ENCODE data around the gene BRSK1.

BRSK1 gene

DNA sequence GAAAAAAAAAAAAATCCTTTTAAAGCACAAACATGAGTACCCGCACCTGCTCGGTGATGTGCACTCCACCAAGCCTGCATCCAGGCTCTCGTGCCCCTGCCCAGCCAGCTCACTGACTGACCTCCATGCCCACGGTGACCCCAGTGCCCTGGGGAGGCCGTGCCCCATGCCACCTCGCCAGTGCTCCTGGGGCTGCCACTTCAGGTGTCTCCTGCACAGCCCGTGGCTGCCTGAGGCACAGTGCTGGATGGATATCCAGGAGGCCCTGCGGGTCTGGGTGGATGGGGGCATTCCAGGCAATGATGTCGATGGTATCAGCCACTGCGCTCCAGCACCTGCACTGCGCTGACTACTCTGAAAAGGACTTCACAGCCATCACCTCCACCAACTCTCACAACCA lies 34.0 kb upstream of the BRSK1 start:
- Mint-ChIP-seq H3K27me3 (ENCODE audit: low read depth) (no peaks in the 10 kb centered on the region), H3K9me3 (no peaks in the 10 kb centered on the region), H3K4me3 (no peak overlapping the region), H3K4me1 (ENCODE audit: low read depth) (peaks cover 33% of the 10 kb centered on the region), H3K36me3 (ENCODE audit: low read depth) (peaks cover 22% of the 10 kb centered on the region), H3K27ac (no peak overlapping the region)

DNA sequence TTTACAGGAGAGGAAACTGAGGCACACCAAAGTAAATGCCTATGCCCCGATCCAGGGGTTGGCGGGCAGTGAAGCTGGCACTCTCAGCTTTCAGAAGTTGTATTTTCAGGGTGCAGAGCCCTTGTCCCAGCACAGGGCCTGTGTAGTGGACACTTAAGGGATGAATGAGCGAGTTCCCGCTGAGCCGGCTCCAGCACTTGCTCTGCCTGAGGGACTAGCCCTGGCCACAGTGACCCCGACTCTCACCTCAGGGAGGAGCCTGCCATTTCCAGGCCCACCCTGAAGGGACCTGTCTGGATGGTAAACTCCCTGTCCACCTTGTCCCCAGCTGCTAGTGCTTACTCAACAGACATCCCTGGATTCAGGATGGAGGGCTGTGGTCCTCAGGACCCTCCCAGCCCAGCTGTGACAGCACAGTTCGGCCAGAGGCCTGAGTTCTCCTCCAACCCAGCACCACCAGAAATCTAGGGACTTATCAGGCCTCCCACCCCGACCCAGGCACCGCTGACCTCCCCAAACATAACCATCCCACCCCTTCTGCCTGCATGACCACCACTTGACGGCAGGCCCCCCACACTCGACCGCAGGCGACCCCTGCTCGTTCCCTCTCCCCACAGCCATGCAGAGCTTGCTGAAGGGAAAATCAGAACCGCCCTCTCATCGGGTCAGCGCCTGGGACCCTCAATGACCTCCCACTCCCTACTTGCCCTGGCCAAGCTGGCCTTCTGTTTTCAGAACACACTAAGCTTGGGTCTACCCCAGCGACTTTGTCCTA lies 33.3 kb upstream of the BRSK1 start:
- Mint-ChIP-seq H3K4me3 (peak overlapping the region; percentile 89), H3K4me1 (ENCODE audit: low read depth) (peaks cover 38% of the 10 kb centered on the region), H3K27ac (peak overlapping the region; percentile 95), H3K27me3 (ENCODE audit: low read depth) (no peaks in the 10 kb centered on the region), H3K36me3 (ENCODE audit: low read depth) (peaks cover 22% of the 10 kb centered on the region), H3K9me3 (no peaks in the 10 kb centered on the region)

DNA sequence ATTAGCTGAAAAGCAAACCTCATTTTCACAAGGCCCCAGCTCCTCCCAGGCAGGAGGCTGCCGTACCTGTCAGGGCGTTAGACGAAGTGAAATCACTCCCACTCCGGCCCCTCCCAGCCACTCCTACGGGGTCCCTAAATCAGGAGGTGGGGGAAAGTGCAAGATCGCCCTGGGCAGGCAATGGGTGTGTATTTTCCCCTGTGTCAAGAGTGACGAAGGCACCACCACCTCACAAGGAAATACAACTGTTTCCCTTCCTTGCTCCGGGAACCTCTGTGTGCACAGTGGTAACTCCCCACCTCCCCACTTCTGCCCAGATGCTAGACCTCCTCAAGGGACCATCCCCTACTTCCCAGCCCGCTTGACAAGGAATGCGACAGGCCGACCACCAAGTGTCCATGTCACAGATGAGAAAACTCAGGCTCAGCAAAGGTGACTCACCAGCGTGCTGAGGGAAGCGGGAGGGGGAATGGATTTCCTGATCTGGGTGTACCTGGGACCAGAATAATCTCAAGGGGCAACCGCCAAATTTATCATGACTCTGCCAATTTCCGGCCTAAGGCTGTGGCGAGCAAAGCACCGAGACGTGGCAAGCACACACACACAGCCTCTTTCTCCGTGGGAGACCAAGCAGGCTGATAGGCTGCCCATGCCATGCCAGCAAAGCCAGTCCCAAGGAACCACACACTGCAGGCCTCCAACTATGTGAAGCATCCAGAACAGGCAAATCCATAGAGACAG lies 32.3 kb upstream of the BRSK1 start:
- H3K9me3 Mint-ChIP-seq: no peaks in the 10 kb centered on the region
- H3K4me3 Mint-ChIP-seq: peak overlapping the region; percentile 89
- peaks cover 32% of the 10 kb centered on the region for H3K36me3 Mint-ChIP-seq (ENCODE audit: low read depth)
- peak overlapping the region; percentile 95 for H3K27ac Mint-ChIP-seq
- peaks cover 47% of the 10 kb centered on the region for H3K4me1 Mint-ChIP-seq (ENCODE audit: low read depth)
- H3K27me3 Mint-ChIP-seq (ENCODE audit: low read depth): no peaks in the 10 kb centered on the region

DNA sequence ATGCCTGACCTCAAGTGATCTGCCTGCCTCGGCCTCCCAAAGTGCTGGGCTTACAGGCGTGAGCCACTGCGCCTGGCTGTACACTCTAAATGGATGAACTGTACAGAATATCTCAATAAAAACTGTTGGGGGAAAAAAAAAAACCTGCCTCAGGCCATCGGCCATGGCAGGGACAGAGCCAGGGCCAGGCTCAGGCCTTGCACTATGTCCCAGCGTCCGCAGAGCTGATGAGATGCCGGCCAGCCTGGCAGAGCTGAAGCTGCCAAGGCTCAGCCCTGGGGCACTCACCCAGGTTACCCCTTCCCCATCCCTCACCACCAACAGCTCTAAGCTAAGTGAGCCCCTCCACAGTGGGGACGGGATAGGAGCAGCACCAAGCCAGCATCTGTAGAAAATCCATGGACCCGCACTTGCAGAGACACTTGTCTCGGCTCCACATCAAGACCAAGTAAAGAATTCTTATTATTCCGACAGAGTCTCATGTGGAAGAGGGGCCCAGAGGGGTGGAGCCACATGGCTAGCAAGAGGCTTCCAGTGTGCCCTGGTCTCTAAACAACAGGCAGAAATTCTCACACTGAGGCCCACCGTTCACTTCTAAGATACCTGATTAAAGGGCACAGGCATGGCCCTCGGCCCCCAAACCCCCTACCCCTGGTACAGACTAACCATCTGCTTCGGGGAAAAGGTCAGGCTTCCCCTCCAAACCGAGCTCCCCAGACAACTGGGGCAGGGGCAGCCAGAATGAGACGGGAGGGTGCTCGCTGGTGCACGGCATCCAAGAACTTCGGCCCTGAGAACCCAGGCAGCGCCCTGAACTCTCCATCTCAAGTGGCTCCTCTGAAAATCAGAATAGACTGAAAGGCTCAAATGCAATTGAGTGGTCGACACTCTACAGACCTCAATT lies 30.8 kb upstream of the BRSK1 start:
- H3K9me3 Mint-ChIP-seq: no peaks in the 10 kb centered on the region
- H3K36me3 Mint-ChIP-seq (ENCODE audit: low read depth): peaks cover 46% of the 10 kb centered on the region
- peaks cover 57% of the 10 kb centered on the region for H3K4me1 Mint-ChIP-seq (ENCODE audit: low read depth)
- H3K4me3 Mint-ChIP-seq: peak overlapping the region; percentile 100
- H3K27me3 Mint-ChIP-seq (ENCODE audit: low read depth): no peaks in the 10 kb centered on the region
- peak overlapping the region; percentile 98 for H3K27ac Mint-ChIP-seq

DNA sequence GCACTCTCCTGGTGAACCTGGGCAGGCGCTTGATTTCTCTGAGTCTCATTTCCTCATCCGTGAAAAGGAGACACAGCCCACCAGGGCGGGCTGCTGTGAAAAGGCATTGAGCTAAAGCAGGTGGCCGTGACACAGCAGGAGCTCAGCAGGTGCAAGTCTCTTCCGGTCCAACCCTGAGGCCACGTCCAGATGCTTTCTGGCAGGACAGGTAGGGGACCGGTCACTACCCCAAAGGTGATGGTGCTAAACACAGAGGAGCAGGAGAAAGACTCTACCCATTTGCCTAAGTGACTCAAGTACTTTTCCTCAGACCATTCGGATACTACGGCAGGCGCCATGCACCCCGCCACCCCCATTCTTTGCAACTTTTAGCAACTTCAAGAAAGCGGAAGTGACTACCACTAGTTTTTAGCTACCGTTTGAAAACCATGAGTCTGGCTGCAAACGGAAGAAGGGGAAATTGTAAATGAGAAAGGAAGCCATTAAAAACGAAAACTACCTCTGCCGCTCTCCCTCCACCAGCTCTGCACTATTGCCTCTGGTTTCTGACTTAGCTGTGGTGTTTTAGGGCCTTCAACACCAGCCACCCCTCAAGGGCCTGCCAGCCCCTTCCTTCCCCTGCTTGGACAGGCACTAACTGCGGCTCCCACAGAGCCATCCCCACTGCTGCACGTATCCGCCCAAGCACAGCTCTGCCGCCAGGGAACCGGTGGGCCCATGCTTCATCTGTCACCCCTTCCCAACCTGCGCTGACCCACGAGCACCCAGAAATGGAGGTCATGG lies 29.8 kb upstream of the BRSK1 start:
- Mint-ChIP-seq H3K4me3 (peak overlapping the region; percentile 100), H3K9me3 (no peaks in the 10 kb centered on the region), H3K4me1 (ENCODE audit: low read depth) (peaks cover 51% of the 10 kb centered on the region), H3K27me3 (ENCODE audit: low read depth) (no peaks in the 10 kb centered on the region), H3K27ac (peak overlapping the region; percentile 98), H3K36me3 (ENCODE audit: low read depth) (peaks cover 47% of the 10 kb centered on the region)

DNA sequence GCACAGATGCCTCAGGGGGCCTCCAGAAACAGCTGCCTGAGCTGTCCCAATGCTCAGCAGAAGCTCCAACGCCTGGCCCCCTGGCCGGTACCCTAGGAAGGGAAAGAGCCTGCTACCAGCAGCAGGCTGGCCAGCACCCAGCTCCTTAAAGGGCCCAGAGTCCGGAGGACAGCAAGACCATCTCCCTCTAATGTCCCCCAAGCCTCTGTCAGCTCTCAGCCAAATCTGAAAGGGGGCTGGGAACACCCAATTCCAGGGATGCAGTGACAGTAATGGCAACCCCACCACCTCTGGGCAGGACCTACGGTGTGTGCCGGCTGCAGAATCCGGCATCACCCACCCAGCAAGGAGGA lies 29.2 kb upstream of the BRSK1 start:
- Mint-ChIP-seq H3K27ac (peak overlapping the region; percentile 98), H3K4me3 (peak overlapping the region; percentile 100), H3K27me3 (ENCODE audit: low read depth) (no peaks in the 10 kb centered on the region), H3K36me3 (ENCODE audit: low read depth) (peaks cover 47% of the 10 kb centered on the region), H3K9me3 (no peaks in the 10 kb centered on the region), H3K4me1 (ENCODE audit: low read depth) (peaks cover 54% of the 10 kb centered on the region)

DNA sequence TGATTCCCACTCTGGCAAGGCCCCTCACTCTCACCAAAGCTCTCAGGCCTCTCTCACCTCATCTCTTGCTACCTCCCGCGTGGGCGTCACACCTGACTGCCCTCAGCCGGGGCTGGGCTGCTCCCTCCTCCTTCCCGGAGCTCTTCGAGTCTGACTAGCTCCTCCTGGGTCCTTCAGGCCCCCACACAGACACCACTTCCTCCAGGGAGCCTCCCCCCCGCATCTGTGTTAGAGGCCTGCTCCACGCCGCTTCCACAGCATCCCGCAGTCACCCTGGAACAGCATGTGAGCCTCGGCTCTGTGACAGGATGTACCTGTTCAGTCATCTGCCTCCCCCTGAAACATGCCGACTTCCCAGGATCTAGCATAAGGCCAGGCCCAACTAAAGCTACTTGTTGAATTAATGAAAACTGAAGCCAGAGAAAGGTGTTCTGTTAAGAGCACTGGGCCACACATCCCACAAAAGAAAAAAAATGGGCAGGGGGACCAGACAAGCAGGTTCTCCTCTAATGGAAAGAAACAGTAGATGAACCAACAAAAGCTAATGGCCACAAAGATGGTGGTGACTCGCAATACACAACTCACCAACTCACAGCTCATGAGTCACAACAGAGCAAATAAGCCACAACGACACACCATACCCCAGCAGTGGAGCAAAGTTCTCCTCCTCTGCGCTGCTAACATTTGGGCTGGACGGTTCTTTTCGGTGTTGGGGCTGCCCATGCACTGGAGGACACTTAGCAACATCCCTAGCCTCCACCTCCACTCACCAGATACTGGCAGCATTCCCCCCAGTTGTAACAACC lies 28.0 kb upstream of the BRSK1 start:
- Mint-ChIP-seq H3K9me3 (no peaks in the 10 kb centered on the region), H3K4me3 (peak overlapping the region; percentile 100), H3K4me1 (ENCODE audit: low read depth) (peaks cover 54% of the 10 kb centered on the region), H3K27me3 (ENCODE audit: low read depth) (no peaks in the 10 kb centered on the region), H3K36me3 (ENCODE audit: low read depth) (peaks cover 44% of the 10 kb centered on the region), H3K27ac (peak overlapping the region; percentile 98)

DNA sequence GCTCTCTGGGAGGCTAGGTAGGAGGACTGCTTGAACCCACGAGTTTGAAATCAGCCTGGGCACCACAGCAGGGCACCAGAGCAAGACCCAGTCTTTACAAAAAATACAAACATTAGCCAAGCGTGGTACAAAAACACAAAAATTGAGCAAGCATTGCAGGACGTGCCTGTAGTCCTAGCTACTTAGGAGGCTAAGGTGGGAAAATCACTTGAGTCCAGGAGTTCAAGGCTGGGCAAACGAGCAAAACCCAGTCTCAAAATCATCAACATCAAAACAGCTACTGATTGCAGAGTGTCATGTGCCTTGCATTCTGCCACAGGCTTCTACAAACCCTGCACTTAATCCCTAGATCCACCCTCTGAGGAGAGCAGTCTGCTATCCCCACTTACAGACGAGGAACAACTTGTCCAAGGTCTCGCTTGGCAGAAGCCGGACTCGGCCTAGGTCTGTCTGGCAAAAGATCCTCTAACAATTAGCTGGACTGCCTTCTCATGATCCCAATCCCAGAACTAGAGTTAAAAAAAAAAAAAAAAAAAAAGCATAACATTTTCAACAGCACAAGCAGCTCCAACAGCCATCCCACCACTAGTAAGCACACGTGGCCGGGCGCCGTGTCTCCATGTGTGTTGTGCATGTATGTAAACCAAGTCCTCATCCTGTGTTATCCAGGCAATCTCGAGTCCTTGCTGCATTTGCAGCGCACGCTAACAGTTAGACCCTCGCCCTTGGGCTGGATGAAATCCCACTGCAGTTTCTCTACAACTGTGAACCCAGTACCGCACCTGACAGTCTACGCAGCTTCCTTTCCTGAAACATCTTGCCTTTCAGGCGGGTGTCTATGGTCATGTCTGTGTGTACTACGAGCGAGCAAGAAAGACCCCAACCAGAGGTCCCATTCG lies 27.0 kb upstream of the BRSK1 start:
- Mint-ChIP-seq H3K27me3 (ENCODE audit: low read depth) (no peaks in the 10 kb centered on the region), H3K36me3 (ENCODE audit: low read depth) (peaks cover 37% of the 10 kb centered on the region), H3K4me1 (ENCODE audit: low read depth) (peaks cover 45% of the 10 kb centered on the region), H3K9me3 (no peaks in the 10 kb centered on the region), H3K27ac (peak overlapping the region; percentile 98), H3K4me3 (peak overlapping the region; percentile 100)

DNA sequence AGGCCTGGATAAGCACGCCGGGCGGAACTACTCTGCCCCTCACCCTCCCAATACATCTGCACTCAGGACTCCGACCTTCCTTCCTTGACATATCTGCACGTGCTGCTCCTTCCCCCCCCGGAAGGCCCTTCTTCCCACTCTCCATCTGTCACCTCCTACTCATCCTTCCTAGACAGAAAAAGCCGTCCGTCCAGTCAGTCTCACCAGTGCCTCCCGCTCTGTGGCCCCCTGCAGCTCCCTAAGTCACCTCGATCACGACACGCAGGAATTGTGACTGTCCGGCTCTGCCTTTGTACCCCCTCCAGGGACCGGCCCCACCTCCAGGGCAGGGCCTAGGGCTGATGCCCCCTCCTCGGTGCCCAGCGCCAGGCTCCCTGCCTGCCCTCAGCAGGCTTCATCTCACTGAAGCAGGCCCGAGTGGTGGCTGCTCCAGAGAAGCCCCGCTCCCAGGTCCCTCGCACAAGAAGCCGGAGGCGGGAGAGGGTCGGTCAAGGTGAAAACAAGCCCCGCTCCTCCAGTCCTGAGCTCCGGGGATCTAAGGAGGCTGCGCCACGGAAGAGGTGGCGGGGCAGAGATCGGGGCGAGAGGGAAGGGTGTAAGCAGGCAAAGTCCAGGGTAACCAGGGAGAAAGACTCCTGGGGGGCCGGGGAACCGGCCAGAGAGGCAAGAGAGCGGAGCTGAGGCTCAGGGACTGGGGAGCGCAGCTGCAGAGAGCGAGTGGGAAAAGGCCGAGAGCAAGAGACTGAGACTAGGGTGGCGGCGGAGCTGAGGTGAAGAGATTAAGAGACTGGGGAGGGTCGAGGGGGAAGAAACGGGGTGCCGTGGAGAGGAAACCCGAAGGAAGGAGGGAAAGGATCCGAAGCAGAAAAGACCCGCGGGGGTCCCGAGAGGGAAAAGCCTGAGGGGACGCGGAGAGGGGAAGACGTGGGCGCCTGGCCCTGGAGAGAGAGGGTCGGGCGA lies 26.1 kb upstream of the BRSK1 start:
- peaks cover 38% of the 10 kb centered on the region for H3K36me3 Mint-ChIP-seq (ENCODE audit: low read depth)
- H3K4me3 Mint-ChIP-seq: peak overlapping the region; percentile 100
- H3K4me1 Mint-ChIP-seq (ENCODE audit: low read depth): peaks cover 43% of the 10 kb centered on the region
- H3K27me3 Mint-ChIP-seq (ENCODE audit: low read depth): no peaks in the 10 kb centered on the region
- peak overlapping the region; percentile 98 for H3K27ac Mint-ChIP-seq
- H3K9me3 Mint-ChIP-seq: no peaks in the 10 kb centered on the region

DNA sequence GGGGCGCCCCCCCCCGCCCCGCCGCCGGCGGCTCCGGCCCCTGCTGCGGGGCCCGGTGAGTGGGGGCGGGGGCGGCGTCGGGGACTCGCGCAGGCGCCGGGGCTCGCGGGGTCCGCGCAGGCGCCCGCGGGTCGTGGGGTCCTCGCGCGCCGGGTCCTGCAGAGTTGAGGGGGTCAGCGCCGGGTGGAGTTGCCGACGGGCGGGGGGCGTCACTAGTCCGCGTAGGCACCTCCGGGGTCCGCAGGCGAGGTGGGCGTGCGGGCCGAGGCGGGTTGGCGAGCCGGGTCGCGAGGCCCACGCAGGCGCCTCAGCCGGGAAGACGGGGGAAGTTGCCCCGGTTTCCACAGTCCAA lies 25.3 kb upstream of the BRSK1 start:
- H3K9me3 Mint-ChIP-seq: no peaks in the 10 kb centered on the region
- no peaks in the 10 kb centered on the region for H3K27me3 Mint-ChIP-seq (ENCODE audit: low read depth)
- peak overlapping the region; percentile 90 for H3K4me3 Mint-ChIP-seq
- peak overlapping the region; percentile 93 for H3K27ac Mint-ChIP-seq
- H3K36me3 Mint-ChIP-seq (ENCODE audit: low read depth): peaks cover 37% of the 10 kb centered on the region
- H3K4me1 Mint-ChIP-seq (ENCODE audit: low read depth): peaks cover 39% of the 10 kb centered on the region

DNA sequence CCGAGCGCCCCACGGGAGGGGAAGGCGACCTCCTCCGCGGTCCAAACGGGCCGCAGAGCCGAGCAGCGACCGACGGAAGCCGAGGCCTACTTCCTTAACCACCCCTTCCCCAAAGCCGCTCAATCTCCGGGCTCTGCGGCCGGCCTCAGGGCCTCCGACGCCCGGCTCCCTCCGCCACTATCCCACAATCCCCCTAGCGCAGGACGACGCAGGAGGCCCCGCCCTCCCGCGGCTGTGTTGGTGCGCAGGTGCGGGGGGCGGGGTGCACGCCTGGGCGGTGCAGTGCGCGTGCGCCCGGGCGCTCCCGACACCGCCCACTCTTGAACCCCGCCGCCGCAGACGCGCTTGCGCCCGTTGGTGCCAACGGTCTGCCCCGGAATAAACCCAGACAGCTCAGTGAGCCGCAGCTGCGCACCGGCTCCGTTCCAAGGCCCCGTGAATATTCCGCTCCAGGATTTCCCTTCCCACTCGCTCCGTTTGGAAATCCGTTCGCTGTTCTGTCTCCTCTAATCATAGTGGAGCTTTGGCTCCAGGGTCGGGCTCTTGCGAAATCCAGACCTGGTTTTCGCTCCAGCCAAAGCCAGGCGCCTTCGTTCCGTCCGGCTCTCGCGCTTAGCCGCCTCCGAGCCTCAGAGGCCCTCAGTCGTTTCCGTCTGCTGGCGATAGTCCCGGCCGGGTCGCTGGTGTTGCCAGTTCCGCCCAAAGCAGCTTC lies 24.8 kb upstream of the BRSK1 start, which contains the start of gene PPP6R1:
PPP6R1 (minus strand) TSS at position 190 of the 712 bp plus-strand sequence. CDS start 11,914 bp downstream, outside the sequence.
- Mint-ChIP-seq H3K4me3 (peak within 1 kb of the TSS; percentile 100), H3K4me1 (ENCODE audit: low read depth) (peaks cover 34% of the 10 kb centered on the region), H3K36me3 (ENCODE audit: low read depth) (peaks cover 32% of the 10 kb centered on the region), H3K27me3 (ENCODE audit: low read depth) (no peaks in the 10 kb centered on the region), H3K27ac (peak within 1 kb of the TSS; percentile 98), H3K9me3 (no peaks in the 10 kb centered on the region)

All from T-helper 1 cell treated with Interleukin-12 subunit alpha and Interleukin-12 subunit beta and Interleukin-4 antibody, amounts not matched to agents 30 μg/mL and 1 μg/mL, for 36 hours (primary cell).